A549 (cell line): ENCODE data around the gene MMS19.

Source experiments
- CBX8 ChIP-seq: fragments of 200-600 bp; sonication (generic); IDR thresholded peaks from 2 replicates; pipeline ENCODE4 v1.6.1; 2016
- CHD2 ChIP-seq: fragments of 150-350 bp; IDR thresholded peaks from 2 replicates; pipeline ENCODE4 v1.6.1; 2014; ENCODE audit warnings: low read length; ENCODE audit not compliant: partially characterized antibody
- MAFK ChIP-seq: fragments of 450-650 bp; IDR thresholded peaks from 2 replicates; pipeline ENCODE4 v1.6.1; 2014; ENCODE audit not compliant: partially characterized antibody
- MAZ ChIP-seq: fragments of 150-350 bp; IDR thresholded peaks from 2 replicates; pipeline ENCODE4 v1.6.1; 2014; ENCODE audit warnings: antibody characterized with exemption, low read depth, low read length, borderline replicate concordance
- NFE2L2 ChIP-seq: fragments of 150-350 bp; conservative IDR thresholded peaks from 2 replicates; pipeline ENCODE4 v1.6.1; 2014; ENCODE audit warnings: low read length
- NR3C1 ChIP-seq: fragments of >200 bp; sonication (Bioruptor Twin); formaldehyde crosslinking; IDR thresholded peaks from 3 replicates; pipeline ENCODE4 v1.6.1; 2017
- POLR2A ChIP-seq: IDR thresholded peaks from 2 replicates; pipeline ENCODE4 v1.6.1; 2012; ENCODE audit warnings: mild to moderate bottlenecking, low read length
- SREBF2 ChIP-seq: fragments of 450-650 bp; IDR thresholded peaks from 2 replicates; pipeline ENCODE4 v1.6.1; 2014; ENCODE audit warnings: mild to moderate bottlenecking, moderate library complexity
- TFCP2L1 ChIP-seq: fragments of 250-450 bp; sonication (Bioruptor Pico); IDR thresholded peaks from 2 replicates; pipeline ENCODE4 v1.5.0; 2021; ENCODE audit warnings: mild to moderate bottlenecking
- TF ChIP-seq, protein P1 (sequence below): fragments of >200 bp; sonication (Bioruptor Twin); formaldehyde crosslinking; IDR thresholded peaks from 3 replicates; pipeline ENCODE4 v1.5.1; 2016
- TF ChIP-seq, protein P2 (sequence below): IDR thresholded peaks from 2 replicates; pipeline ENCODE4 v1.6.1; 2012
- TF ChIP-seq, protein P3 (sequence below): fragments of 450-650 bp; IDR thresholded peaks from 2 replicates; pipeline ENCODE4 v1.6.1; 2014; ENCODE audit warnings: antibody characterized with exemption
- TF ChIP-seq, protein P4 (sequence below): fragments of 200-600 bp; sonication (generic); IDR thresholded peaks from 2 replicates; pipeline ENCODE4 v1.6.1; 2016; ENCODE audit warnings: antibody characterized with exemption, mild to moderate bottlenecking, moderate library complexity

DNA sequence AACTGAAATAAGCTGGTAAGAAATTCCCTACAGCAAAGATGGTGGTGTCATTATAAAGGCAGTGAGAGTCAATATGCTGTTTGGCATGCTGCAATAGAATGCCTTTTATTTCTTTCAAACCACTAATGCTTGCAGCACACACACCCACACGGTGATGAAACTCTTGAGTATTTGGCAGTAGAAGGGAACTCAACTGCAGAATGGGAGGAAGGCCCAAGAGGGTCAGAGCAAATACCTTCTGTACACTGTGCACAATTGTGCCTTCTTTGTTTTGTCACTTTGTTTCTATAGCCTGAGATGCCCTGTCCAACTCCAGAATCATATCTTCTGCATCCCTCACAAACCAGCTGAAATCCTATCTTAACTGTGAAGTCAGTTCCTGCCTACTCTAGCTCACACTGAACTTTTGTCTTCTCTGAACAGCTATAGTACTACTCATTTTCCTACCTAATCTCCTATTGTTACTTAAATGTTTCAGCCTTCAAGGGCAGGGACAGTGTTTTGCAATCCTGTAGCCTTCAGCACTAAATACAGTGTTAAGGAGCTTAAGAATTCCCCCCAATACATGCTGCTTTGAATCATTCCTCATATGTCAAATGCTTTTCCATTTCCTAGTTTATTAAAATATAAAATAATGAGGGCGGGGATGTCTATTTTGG lies 22.2 kb downstream of the MMS19 start:
- TF ChIP-seq POLR2A (no peak), CHD2 (no peak), NFE2L2 (no peak), TFCP2L1 (CRISPR knock-in tag) (no peak), NR3C1 (no peak), SREBF2 (no peak), MAFK (no peak), CBX8 (no peak), MAZ (no peak)
- TF ChIP-seq, protein P1, sequence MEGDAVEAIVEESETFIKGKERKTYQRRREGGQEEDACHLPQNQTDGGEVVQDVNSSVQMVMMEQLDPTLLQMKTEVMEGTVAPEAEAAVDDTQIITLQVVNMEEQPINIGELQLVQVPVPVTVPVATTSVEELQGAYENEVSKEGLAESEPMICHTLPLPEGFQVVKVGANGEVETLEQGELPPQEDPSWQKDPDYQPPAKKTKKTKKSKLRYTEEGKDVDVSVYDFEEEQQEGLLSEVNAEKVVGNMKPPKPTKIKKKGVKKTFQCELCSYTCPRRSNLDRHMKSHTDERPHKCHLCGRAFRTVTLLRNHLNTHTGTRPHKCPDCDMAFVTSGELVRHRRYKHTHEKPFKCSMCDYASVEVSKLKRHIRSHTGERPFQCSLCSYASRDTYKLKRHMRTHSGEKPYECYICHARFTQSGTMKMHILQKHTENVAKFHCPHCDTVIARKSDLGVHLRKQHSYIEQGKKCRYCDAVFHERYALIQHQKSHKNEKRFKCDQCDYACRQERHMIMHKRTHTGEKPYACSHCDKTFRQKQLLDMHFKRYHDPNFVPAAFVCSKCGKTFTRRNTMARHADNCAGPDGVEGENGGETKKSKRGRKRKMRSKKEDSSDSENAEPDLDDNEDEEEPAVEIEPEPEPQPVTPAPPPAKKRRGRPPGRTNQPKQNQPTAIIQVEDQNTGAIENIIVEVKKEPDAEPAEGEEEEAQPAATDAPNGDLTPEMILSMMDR = no peak
- TF ChIP-seq, protein P2, sequence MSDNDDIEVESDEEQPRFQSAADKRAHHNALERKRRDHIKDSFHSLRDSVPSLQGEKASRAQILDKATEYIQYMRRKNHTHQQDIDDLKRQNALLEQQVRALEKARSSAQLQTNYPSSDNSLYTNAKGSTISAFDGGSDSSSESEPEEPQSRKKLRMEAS = no peak
- TF ChIP-seq, protein P3, sequence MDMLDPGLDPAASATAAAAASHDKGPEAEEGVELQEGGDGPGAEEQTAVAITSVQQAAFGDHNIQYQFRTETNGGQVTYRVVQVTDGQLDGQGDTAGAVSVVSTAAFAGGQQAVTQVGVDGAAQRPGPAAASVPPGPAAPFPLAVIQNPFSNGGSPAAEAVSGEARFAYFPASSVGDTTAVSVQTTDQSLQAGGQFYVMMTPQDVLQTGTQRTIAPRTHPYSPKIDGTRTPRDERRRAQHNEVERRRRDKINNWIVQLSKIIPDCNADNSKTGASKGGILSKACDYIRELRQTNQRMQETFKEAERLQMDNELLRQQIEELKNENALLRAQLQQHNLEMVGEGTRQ = no peak
- TF ChIP-seq, protein P4, sequence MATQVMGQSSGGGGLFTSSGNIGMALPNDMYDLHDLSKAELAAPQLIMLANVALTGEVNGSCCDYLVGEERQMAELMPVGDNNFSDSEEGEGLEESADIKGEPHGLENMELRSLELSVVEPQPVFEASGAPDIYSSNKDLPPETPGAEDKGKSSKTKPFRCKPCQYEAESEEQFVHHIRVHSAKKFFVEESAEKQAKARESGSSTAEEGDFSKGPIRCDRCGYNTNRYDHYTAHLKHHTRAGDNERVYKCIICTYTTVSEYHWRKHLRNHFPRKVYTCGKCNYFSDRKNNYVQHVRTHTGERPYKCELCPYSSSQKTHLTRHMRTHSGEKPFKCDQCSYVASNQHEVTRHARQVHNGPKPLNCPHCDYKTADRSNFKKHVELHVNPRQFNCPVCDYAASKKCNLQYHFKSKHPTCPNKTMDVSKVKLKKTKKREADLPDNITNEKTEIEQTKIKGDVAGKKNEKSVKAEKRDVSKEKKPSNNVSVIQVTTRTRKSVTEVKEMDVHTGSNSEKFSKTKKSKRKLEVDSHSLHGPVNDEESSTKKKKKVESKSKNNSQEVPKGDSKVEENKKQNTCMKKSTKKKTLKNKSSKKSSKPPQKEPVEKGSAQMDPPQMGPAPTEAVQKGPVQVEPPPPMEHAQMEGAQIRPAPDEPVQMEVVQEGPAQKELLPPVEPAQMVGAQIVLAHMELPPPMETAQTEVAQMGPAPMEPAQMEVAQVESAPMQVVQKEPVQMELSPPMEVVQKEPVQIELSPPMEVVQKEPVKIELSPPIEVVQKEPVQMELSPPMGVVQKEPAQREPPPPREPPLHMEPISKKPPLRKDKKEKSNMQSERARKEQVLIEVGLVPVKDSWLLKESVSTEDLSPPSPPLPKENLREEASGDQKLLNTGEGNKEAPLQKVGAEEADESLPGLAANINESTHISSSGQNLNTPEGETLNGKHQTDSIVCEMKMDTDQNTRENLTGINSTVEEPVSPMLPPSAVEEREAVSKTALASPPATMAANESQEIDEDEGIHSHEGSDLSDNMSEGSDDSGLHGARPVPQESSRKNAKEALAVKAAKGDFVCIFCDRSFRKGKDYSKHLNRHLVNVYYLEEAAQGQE = no peak
